GM12872 (cell line): ENCODE results near the gene TSPAN18.

Experiments
- TF ChIP-seq, protein P1 (sequence below): IDR thresholded peaks from 3 replicates; pipeline ENCODE4 v1.5.1; 2011; ENCODE audit warnings: low read depth, mild to moderate bottlenecking, low read length, moderate library complexity; ENCODE audit not compliant: insufficient read depth

The TSPAN18 gene

GRCh38 chr11:44788536-44789261 is 61.9 kb downstream of the TSPAN18 start:
- TF ChIP-seq, protein P1, sequence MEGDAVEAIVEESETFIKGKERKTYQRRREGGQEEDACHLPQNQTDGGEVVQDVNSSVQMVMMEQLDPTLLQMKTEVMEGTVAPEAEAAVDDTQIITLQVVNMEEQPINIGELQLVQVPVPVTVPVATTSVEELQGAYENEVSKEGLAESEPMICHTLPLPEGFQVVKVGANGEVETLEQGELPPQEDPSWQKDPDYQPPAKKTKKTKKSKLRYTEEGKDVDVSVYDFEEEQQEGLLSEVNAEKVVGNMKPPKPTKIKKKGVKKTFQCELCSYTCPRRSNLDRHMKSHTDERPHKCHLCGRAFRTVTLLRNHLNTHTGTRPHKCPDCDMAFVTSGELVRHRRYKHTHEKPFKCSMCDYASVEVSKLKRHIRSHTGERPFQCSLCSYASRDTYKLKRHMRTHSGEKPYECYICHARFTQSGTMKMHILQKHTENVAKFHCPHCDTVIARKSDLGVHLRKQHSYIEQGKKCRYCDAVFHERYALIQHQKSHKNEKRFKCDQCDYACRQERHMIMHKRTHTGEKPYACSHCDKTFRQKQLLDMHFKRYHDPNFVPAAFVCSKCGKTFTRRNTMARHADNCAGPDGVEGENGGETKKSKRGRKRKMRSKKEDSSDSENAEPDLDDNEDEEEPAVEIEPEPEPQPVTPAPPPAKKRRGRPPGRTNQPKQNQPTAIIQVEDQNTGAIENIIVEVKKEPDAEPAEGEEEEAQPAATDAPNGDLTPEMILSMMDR = no peak

- TF ChIP-seq, protein P1 = no peak
Observed at GRCh38 chr11:44789496-44789895, 62.7 kb downstream of the TSPAN18 start.

DNA sequence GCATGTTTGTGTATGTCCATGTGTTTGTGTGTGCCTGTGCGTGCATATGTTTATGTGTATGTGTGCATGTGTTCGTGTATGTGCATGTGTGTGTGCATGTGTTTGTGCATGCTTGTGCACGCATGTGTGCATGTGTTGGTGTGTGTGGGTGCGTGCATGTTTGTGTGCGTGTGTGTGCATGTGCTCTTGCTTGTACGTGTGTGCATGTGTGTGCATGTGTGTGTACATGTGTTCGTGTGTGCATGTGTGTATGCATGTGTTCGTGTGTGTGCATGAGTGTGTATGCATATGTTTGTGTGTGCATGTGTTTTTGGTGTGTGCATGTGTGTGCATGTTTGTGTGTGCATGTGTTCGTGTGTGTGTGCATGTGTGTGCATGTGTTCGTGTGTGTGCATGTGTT is 63.4 kb downstream of the TSPAN18 start:
- TF ChIP-seq, protein P1 = no peak

- TF ChIP-seq, protein P1 = no peak
Observed at GRCh38 chr11:44791316-44791925, 64.7 kb downstream of the TSPAN18 start.

DNA sequence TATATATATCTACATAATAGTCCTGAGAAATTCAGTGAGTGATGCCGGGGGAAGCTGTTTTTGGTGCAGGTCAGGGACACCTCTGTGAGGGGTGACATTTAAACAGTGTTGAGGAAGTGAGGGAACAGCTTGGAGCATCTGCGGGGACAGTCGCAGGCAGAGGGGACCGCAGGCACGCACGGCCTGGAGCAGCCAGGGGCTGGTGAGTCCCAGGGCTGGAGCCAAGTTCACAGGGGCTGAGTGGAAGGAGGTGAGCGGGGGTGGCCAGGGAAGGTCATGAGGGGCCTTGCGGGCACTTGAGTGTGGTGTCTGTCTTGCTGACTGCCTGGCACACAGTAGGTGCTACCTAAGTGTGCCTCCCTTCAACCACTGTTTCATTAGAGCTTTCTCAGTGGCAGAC is 65.4 kb downstream of the TSPAN18 start:
- TF ChIP-seq, protein P1 = no peak

- TF ChIP-seq, protein P1 = no peak
Observed at GRCh38 chr11:44793350-44794090, 66.8 kb downstream of the TSPAN18 start.

GRCh38 chr11:44795803-44796535 is 69.2 kb downstream of the TSPAN18 start:
- TF ChIP-seq, protein P1 = no peak
